Measurements from ENCODE around the gene AKAP5. TPM values are rescaled to one million over a fixed set of nuclear protein-coding genes. Genes with fewer than 3 reads are reported as not detected.
A peak's percentile ranks its signal among the peaks of the same experiment; 100 is the strongest.

The AKAP5 gene
- total and polyA plus RNA-seq, 9 of the 15 experiments (the other 6 are each of a cell fraction or from before 2014, with no cell fraction given): 0.06 to 0.94 (median 0.34) TPM

DNA sequence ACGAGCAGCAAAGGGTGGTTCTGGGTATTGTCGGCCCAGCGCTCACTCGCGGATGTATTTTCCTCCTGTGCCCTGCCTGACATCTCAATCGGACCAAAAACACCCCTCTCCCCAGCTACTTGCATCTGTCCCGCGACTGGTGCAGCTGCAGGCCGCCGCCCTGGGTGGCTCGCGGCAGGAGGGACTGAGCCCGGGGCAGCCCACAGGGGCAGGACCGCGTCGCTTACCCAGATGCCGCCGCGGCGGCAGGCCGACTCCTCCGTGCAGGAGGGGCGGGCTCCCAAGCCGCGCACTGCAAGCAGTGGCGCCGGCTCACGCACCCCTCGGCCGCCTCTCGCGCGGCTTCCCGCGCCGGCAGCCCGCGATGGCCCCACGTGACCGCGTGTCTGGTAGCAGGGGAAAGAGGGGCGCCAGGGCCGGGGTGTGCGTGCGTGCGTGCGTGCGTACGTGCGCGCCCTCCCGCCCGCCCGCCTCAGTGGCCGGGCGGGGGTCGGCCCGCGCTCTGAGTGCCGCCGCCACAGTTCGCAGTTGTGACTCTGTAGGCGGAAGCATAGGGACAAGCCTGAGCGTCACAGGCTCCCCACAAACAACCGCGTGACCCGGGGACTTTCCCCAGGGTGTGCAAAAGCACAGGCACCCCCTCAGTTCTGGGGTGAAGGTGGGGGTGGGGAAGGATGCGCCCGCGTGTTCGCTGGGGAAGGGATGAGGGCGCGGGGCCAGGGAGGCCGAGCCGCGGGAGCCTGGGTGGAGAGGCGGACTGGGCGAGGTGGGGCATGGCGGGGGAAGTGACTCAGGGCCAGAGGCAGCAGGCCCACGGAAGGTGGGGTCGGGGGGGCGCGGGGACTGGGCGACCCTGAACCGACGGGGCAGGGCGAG lies 38.4 kb downstream of the AKAP5 start, which contains the start of gene ZBTB25 (continued):
- TF ChIP-seq, protein P1, sequence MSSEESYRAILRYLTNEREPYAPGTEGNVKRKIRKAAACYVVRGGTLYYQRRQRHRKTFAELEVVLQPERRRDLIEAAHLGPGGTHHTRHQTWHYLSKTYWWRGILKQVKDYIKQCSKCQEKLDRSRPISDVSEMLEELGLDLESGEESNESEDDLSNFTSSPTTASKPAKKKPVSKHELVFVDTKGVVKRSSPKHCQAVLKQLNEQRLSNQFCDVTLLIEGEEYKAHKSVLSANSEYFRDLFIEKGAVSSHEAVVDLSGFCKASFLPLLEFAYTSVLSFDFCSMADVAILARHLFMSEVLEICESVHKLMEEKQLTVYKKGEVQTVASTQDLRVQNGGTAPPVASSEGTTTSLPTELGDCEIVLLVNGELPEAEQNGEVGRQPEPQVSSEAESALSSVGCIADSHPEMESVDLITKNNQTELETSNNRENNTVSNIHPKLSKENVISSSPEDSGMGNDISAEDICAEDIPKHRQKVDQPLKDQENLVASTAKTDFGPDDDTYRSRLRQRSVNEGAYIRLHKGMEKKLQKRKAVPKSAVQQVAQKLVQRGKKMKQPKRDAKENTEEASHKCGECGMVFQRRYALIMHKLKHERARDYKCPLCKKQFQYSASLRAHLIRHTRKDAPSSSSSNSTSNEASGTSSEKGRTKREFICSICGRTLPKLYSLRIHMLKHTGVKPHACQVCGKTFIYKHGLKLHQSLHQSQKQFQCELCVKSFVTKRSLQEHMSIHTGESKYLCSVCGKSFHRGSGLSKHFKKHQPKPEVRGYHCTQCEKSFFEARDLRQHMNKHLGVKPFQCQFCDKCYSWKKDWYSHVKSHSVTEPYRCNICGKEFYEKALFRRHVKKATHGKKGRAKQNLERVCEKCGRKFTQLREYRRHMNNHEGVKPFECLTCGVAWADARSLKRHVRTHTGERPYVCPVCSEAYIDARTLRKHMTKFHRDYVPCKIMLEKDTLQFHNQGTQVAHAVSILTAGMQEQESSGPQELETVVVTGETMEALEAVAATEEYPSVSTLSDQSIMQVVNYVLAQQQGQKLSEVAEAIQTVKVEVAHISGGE (CRISPR knock-in tag; IDR thresholded peaks at IDR 0.05): peak in 2 of 3 experiments; percentile 37 to 48; a peak in 2 of 6 replicates
- TF ChIP-seq YY1 (IDR thresholded peaks at IDR 0.05; ENCODE audit: borderline replicate concordance in 1 of 3, control insufficient read depth in 1 of 3, extremely low read depth in 1 of 3, insufficient read depth in 3 of 3, insufficient read length in 1 of 3, insufficient replicate concordance in 2 of 3, low read depth in 1 of 3, low read length in 2 of 3) (peak in 2 of 3 experiments; percentile 48 to 72), DACH1 (IDR thresholded peaks at IDR 0.05; ENCODE audit: partially characterized antibody) (no peak), KDM4B (IDR thresholded peaks at IDR 0.05; ENCODE audit: borderline replicate concordance in 2 of 2, low read depth in 1 of 2) (no peak), CBFB (CRISPR knock-in tag; IDR thresholded peaks at IDR 0.05) (no peak), BACH1 (tag; IDR thresholded peaks at IDR 0.05) (no peak), BHLHE40 (IDR thresholded peaks at IDR 0.05; ENCODE audit: low read length) (peak; percentile 76), SAP30 (IDR thresholded peaks at IDR 0.05; ENCODE audit: borderline replicate concordance, insufficient read depth, low read depth, low read length, poor library complexity, severe bottlenecking) (peak; percentile 50), ZNF764 (CRISPR knock-in tag; IDR thresholded peaks at IDR 0.05; ENCODE audit: low read depth) (no peak), NFRKB (IDR thresholded peaks at IDR 0.05; ENCODE audit: low read depth) (peak; percentile 52), RFX1 (IDR thresholded peaks at IDR 0.05) (no peak), C11orf30 (IDR thresholded peaks at IDR 0.05; ENCODE audit: low read depth) (no peak), ATF1 (CRISPR knock-in tag; IDR thresholded peaks at IDR 0.05) (no peak), ATF1 (tag; IDR thresholded peaks at IDR 0.05) (peak; percentile 8; the same call in 1 of the 2 replicates), ZNF444 (CRISPR knock-in tag; IDR thresholded peaks at IDR 0.05) (no peak), ZZZ3 (IDR thresholded peaks at IDR 0.05) (no peak), CHD1 (IDR thresholded peaks at IDR 0.05; ENCODE audit: low read length) (no peak)
- TF ChIP-seq, protein P2, sequence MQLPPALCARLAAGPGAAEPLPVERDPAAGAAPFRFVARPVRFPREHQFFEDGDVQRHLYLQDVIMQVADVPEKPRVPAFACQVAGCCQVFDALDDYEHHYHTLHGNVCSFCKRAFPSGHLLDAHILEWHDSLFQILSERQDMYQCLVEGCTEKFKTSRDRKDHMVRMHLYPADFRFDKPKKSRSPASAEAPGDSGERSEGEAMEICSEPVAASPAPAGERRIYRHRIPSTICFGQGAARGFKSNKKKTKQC (CRISPR knock-in tag; IDR thresholded peaks at IDR 0.05): peak; percentile 64; the same call in 1 of the 2 replicates
- TF ChIP-seq, protein P3, sequence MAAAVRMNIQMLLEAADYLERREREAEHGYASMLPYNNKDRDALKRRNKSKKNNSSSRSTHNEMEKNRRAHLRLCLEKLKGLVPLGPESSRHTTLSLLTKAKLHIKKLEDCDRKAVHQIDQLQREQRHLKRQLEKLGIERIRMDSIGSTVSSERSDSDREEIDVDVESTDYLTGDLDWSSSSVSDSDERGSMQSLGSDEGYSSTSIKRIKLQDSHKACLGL (CRISPR knock-in tag; IDR thresholded peaks at IDR 0.05; ENCODE audit: borderline replicate concordance, poor library complexity, severe bottlenecking): no peak
- TF ChIP-seq, protein P4, sequence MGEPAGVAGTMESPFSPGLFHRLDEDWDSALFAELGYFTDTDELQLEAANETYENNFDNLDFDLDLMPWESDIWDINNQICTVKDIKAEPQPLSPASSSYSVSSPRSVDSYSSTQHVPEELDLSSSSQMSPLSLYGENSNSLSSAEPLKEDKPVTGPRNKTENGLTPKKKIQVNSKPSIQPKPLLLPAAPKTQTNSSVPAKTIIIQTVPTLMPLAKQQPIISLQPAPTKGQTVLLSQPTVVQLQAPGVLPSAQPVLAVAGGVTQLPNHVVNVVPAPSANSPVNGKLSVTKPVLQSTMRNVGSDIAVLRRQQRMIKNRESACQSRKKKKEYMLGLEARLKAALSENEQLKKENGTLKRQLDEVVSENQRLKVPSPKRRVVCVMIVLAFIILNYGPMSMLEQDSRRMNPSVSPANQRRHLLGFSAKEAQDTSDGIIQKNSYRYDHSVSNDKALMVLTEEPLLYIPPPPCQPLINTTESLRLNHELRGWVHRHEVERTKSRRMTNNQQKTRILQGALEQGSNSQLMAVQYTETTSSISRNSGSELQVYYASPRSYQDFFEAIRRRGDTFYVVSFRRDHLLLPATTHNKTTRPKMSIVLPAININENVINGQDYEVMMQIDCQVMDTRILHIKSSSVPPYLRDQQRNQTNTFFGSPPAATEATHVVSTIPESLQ (CRISPR knock-in tag; IDR thresholded peaks at IDR 0.05): no peak

Measured in K562 (cell line).